Prostate gland (tissue), 2 donors: ENCODE data around the gene DNAH9. TPM values are rescaled to one million over a fixed set of nuclear protein-coding genes. Genes with fewer than 3 reads are reported as not detected.

Experiments used
- DNase-seq: peaks from one replicate; pipeline ENCODE4 v3.0.0-alpha.2; 2019; ENCODE audit warnings: low spot score
- H3K27ac ChIP-seq, 2 donors: fragments of 200-600 bp; sonication (generic); 2 replicates each; pipeline ENCODE4 v1.5.1; 2017 to 2019
- H3K27me3 ChIP-seq: fragments of 200-600 bp; sonication (generic); replicated peaks from 2 replicates; pipeline ENCODE4 v1.5.1; 2019; ENCODE audit not compliant: insufficient read depth
- H3K36me3 ChIP-seq, 2 donors: fragments of 200-600 bp; sonication (generic); 1 replicate in 1 of 2; 2 replicates in 1 of 2; pipeline versions ENCODE4 v1.5.1 to v1.8.1; 2017 to 2019
- H3K4me1 ChIP-seq: fragments of 200-600 bp; sonication (generic); replicated peaks from 2 replicates; pipeline ENCODE4 v1.5.1; 2019
- H3K4me3 ChIP-seq, 2 donors: fragments of 200-600 bp; sonication (generic); 2 replicates each; pipeline ENCODE4 v1.5.1; 2017 to 2019
- H3K9me3 ChIP-seq: fragments of 200-600 bp; sonication (generic); 2 replicates; pipeline ENCODE4 v1.5.1; 2017
- POLR2A ChIP-seq: fragments of 450-650 bp; IDR thresholded peaks from one replicate; pipeline ENCODE4 v1.6.1; 2016; ENCODE audit warnings: antibody characterized with exemption, mild to moderate bottlenecking
- POLR2AphosphoS5 ChIP-seq: sonication (generic); formaldehyde crosslinking; IDR thresholded peaks from one replicate; pipeline ENCODE4 v1.6.1; 2017; ENCODE audit warnings: antibody characterized with exemption
- WGBS: methylation state at CpG from one replicate; pipeline ENCODE4 v1.1.5; 2018; 5-methylcytosine and 5-hydroxymethylcytosine counted together
- intact Hi-C: fragments of 100-400 bp; cut with DNase I; formaldehyde crosslinking; loops from one replicate; pipeline ENCODE4 v1.14.2; 2022
- total RNA-seq, 2 donors: library from RNA; depleted of rRNA; stranded (reverse); fragments of >200 nt; gene quantifications; one replicate each; pipeline ENCODE4 v1.1.0, GENCODE V29; 2016
- TF ChIP-seq, protein P1 (sequence below), 4 experiments: fragments of 200-600 bp in 2 of 4; fragments of 450-650 bp in 2 of 4; sonication (generic) in 2 of 4; IDR thresholded peaks; 1 replicate in 3 of 4; 2 replicates in 1 of 4; pipeline ENCODE4 v1.5.1; 2016 to 2019; ENCODE audit warnings: antibody characterized with exemption in 4 of 4, mild to moderate bottlenecking in 2 of 4, moderate library complexity in 2 of 4

DNAH9 gene
- total RNA-seq, 2 donors from 2014 or later, result 1.2 to 7.5 TPM

DNA sequence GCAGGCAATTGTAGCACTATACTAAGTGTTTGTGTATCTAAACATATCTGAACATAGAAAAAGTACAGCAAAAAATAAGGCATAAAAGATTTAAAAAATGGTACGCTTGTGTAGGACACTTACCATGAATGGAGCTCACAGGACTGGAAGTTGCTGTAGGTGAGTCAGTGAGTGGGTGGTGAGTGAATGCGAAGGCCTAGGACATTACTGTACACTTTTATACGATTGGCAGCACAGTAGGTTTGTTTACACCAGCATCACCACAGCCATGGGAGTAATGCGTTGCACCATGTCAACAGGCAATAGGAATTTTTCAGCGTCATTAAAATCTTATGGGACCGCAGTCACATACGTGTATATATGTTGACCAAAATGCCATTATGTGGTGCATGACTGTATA lies 45.6 kb downstream of the DNAH9 start:
- no peak for DNase-seq

DNA sequence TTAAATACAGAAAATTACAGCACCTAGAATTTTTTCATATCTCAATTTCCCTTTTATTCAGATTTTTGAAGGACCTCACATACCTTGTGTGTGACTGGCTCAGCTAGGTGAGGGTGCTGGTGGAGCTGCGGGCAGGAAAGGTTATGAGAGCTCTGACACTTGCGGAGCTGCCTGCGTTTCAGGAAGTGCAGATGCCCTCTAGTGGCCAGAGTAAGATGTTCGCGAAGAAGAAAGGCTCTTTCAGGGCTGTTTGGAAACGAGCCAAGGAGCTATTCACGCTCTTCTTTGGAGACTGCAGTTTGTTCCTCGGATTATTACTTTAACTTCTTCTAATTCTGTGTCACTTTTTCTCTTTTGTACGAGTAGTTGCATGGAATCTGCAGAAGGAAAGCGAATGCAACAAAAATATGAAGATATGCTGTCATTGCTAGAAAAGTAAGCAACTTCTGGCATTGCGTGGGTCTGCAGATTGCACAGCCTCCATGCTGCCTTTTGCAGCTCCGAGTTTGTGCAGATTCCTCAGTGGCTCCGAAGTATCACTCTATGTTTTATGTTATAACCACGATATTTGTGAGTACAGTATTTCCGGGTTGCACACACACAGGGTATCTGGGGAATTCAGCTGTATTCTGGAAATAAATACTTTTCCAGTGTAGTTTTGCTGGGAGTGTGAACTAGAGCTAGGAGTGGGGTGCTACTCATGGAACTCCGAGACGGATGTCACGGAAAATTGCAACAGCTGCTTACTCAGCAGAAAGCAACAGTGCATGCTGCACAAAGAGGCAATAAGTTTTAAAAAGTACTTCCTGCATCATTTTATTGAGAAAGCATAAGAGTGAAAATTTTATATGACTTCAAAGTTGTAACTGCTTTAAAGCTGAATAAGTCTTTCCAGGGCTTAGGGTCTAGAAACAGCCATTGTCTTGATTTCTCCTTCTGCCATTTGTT lies 46.3 kb downstream of the DNAH9 start:
- Histone ChIP-seq H3K4me1 (no peaks in the 10 kb centered on the region), H3K27ac (no peak overlapping the region), H3K4me3 (no peak overlapping the region), H3K27me3 (no peaks in the 10 kb centered on the region), H3K36me3 (no peaks in the 10 kb centered on the region), H3K9me3 (no peaks in the 10 kb centered on the region)
- TF ChIP-seq, protein P1, sequence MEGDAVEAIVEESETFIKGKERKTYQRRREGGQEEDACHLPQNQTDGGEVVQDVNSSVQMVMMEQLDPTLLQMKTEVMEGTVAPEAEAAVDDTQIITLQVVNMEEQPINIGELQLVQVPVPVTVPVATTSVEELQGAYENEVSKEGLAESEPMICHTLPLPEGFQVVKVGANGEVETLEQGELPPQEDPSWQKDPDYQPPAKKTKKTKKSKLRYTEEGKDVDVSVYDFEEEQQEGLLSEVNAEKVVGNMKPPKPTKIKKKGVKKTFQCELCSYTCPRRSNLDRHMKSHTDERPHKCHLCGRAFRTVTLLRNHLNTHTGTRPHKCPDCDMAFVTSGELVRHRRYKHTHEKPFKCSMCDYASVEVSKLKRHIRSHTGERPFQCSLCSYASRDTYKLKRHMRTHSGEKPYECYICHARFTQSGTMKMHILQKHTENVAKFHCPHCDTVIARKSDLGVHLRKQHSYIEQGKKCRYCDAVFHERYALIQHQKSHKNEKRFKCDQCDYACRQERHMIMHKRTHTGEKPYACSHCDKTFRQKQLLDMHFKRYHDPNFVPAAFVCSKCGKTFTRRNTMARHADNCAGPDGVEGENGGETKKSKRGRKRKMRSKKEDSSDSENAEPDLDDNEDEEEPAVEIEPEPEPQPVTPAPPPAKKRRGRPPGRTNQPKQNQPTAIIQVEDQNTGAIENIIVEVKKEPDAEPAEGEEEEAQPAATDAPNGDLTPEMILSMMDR (IDR thresholded peaks at IDR 0.05), result peak; percentile 57 to 79 (median 77)
- TF ChIP-seq POLR2AphosphoS5 (peak; percentile 55), POLR2A (no peak)
- intact Hi-C loops, result loop anchor here (2.0 kb wide), 1 partner anchor 768 kb away; no protein-coding TSS in a partner anchor
- 36% methylated on average over 18 of the region's 18 CpGs for WGBS
- DNase-seq, result peak; percentile 81

More for the DNA sequence above, 45.6 kb downstream of the DNAH9 start:
- 81% methylated on average over 7 of the region's 7 CpGs for WGBS
- Histone ChIP-seq H3K4me1 (no peaks in the 10 kb centered on the region), H3K27ac (no peak overlapping the region), H3K36me3 (no peaks in the 10 kb centered on the region), H3K9me3 (no peaks in the 10 kb centered on the region), H3K27me3 (no peaks in the 10 kb centered on the region), H3K4me3 (no peak overlapping the region)
- no peak for TF ChIP-seq POLR2AphosphoS5
- TF ChIP-seq, protein P1 (IDR thresholded peaks at IDR 0.05), result no peak
- TF ChIP-seq POLR2A, result no peak
- intact Hi-C loops, result loop anchor here (2.0 kb wide), 1 partner anchor 767 kb away; no protein-coding TSS in a partner anchor

DNA sequence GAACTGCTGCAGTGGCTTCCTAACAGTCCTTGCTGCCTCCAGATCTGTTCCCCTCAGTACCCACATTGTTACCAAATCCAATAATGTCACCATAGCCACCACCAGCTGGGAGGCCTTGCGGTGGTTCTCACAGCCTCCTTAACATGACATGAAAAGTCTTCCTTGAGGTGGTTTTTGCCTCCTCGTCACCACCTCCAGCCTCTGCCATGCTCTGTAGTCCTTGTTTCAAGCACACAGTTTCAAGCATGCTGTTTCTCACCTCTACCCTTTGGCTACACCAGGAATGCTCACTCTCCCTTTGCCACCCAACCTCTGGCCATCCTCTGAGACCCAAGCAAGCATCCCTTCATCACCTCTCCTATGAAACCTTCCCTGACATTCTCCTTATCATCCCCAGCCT lies 47.2 kb downstream of the DNAH9 start:
- 94% methylated on average over 2 of the region's 2 CpGs for WGBS

DNA sequence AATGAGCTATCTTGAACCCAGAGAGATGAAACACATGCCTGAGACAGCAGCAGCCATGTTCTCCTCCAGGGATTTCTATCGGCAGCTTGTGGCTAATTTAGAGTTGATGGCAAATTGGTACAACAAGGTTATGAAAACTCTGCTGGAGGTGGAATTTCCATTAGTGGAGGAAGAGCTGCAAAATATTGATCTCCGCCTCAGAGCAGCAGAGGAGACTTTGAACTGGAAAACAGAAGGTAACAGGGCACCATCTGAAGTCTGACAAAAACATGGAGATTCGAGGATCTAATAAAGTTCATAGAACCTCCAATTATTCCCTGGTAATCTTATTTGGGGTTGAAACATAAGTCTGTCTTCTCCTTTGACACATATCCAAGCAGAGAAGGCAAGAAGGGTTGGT lies 52.8 kb downstream of the DNAH9 start:
- Histone ChIP-seq H3K36me3 (no peaks in the 10 kb centered on the region), H3K27me3 (no peaks in the 10 kb centered on the region), H3K9me3 (no peaks in the 10 kb centered on the region), H3K27ac (no peak overlapping the region), H3K4me1 (no peaks in the 10 kb centered on the region), H3K4me3 (no peak overlapping the region)
- TF ChIP-seq POLR2A, result no peak
- no peak for DNase-seq
- WGBS, result 89% methylated on average over 3 of the region's 3 CpGs
- intact Hi-C loops, result no loop called here

More for the DNA sequence above, 47.2 kb downstream of the DNAH9 start:
- Histone ChIP-seq H3K9me3 (no peaks in the 10 kb centered on the region), H3K4me3 (no peak overlapping the region), H3K36me3 (no peaks in the 10 kb centered on the region), H3K4me1 (no peaks in the 10 kb centered on the region), H3K27ac (no peak overlapping the region), H3K27me3 (no peaks in the 10 kb centered on the region)
- TF ChIP-seq, protein P1 (IDR thresholded peaks at IDR 0.05), result no peak
- TF ChIP-seq POLR2AphosphoS5 (no peak), POLR2A (no peak)
- no peak for DNase-seq
- intact Hi-C loops, result loop anchor here (2.0 kb wide), 1 partner anchor 769 kb away; no protein-coding TSS in a partner anchor

DNA sequence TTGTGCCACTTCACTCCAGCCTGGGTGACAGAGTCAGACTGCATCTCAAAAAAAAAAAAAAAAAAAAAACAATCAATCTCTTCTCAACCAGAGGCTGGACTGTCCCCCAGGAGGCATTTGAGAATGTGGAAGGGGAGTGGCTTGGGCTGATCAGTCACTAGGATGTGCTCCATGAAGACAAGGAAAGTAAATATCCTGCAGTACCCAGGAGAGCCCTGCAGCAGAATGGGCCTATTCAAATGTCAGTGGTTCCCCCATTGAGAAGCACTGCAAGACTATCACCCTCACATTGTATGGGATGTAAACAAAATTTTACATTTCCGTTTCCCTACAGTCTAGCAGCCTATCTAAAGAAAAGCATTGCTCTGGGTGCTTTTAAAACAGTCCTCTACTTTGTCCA lies 70.3 kb downstream of the DNAH9 start:
- intact Hi-C loops, result no loop called here
- WGBS, result 40% methylated on average over 1 of the region's 1 CpG

More for the DNA sequence above, 70.3 kb downstream of the DNAH9 start:
- Histone ChIP-seq H3K36me3 (no peaks in the 10 kb centered on the region), H3K9me3 (no peaks in the 10 kb centered on the region), H3K4me3 (no peak overlapping the region), H3K27me3 (no peaks in the 10 kb centered on the region), H3K27ac (no peak overlapping the region), H3K4me1 (no peaks in the 10 kb centered on the region)
- TF ChIP-seq POLR2A (no peak), POLR2AphosphoS5 (no peak)
- TF ChIP-seq, protein P1 (IDR thresholded peaks at IDR 0.05), result no peak
- DNase-seq, result no peak
